ENCODE measurements around the gene USP22.

USP22 gene

GRCh38 chr17:20999841-21000532 is 42.8 kb downstream of the USP22 start:
- no peak for DNase-seq (ENCODE audit: low read depth)

GRCh38 chr17:20999044-20999573 is 43.7 kb downstream of the USP22 start:
- DNase-seq (ENCODE audit: low read depth): no peak

GRCh38 chr17:20998571-20999043 is 44.2 kb downstream of the USP22 start:
- no peak for DNase-seq (ENCODE audit: low read depth)

GRCh38 chr17:20997711-20998570 is 44.9 kb downstream of the USP22 start:
- DNase-seq (ENCODE audit: low read depth): no peak

GRCh38 chr17:20996724-20997615 is 45.8 kb downstream of the USP22 start:
- no peak for DNase-seq (ENCODE audit: low read depth)

GRCh38 chr17:20995873-20996723 is 46.7 kb downstream of the USP22 start:
- DNase-seq (ENCODE audit: low read depth): no peak

- no peak for DNase-seq (ENCODE audit: low read depth)
Measured at GRCh38 chr17:20995164-20995872, 47.5 kb downstream of the USP22 start.

GRCh38 chr17:20994779-20995149 is 48.0 kb downstream of the USP22 start:
- no peak for DNase-seq (ENCODE audit: low read depth)

GRCh38 chr17:20993863-20994778 is 48.7 kb downstream of the USP22 start:
- DNase-seq (ENCODE audit: low read depth): no peak

GRCh38 chr17:20992987-20993862 is 49.6 kb downstream of the USP22 start:
- peak; percentile 33 for DNase-seq (ENCODE audit: low read depth)

- DNase-seq (ENCODE audit: low read depth): no peak
Measured at GRCh38 chr17:20992416-20992815, 50.4 kb downstream of the USP22 start.

- no peak for DNase-seq (ENCODE audit: low read depth)
Measured at GRCh38 chr17:20991276-20992037, 51.4 kb downstream of the USP22 start.

GRCh38 chr17:20989991-20990855 is 52.6 kb downstream of the USP22 start:
- no peak for DNase-seq (ENCODE audit: low read depth)

- DNase-seq (ENCODE audit: low read depth): no peak
Measured at GRCh38 chr17:20989481-20989880, 53.3 kb downstream of the USP22 start.

- no peak for DNase-seq (ENCODE audit: low read depth)
Measured at GRCh38 chr17:20988896-20989295, 53.9 kb downstream of the USP22 start.

- no peak for DNase-seq (ENCODE audit: low read depth)
Measured at GRCh38 chr17:20988001-20988636, 54.7 kb downstream of the USP22 start.

Data from stimulated activated CD8-positive, alpha-beta memory T cell treated with anti-CD3 and anti-CD28 coated beads, Interleukin-4, amount 100 ng/mL, for 24 hours (primary cell).